Lung (tissue), 12 donors: Measurements from ENCODE around the gene DYNLT1. TPM values are rescaled to one million over a fixed set of nuclear protein-coding genes. Genes with fewer than 3 reads are reported as not detected.
"Not testable (repeated sequence)": the region's sequence is repeated elsewhere in the genome, so short reads cannot be mapped to it uniquely, and the experiment has no call there.

Experiments used
- ATAC-seq: fragments of 200-7000 bp; cut with Tn5 transposase; one replicate; pipeline ENCODE4 v1.9.1; 2020; ENCODE audit warnings: moderate number of reproducible peaks; ENCODE audit not compliant: insufficient read depth, low FRiP score
- DNase-seq, 3 donors: peaks; one replicate each; pipeline ENCODE4 v3.0.0-alpha.2; 2013 to 2017
- H3K27ac ChIP-seq, 2 donors: one replicate each; pipeline ENCODE4 v1.5.1; 2013; ENCODE audit warnings: mild to moderate bottlenecking in 2 of 2, moderate library complexity in 2 of 2, control low read depth in 1 of 2, inconsistent platforms in 1 of 2, low read depth in 1 of 2, low read length in 1 of 2
- H3K27me3 ChIP-seq, 3 donors: one replicate each; pipeline ENCODE4 v1.5.1; 2013; ENCODE audit warnings: low read length in 2 of 3; ENCODE audit not compliant: control insufficient read depth in 3 of 3, insufficient read depth in 3 of 3
- H3K36me3 ChIP-seq, 4 donors: one replicate each; pipeline ENCODE4 v1.5.1; 2013; ENCODE audit warnings: low read length in 4 of 4, mild to moderate bottlenecking in 1 of 4, moderate library complexity in 1 of 4; ENCODE audit not compliant: control insufficient read depth in 4 of 4, insufficient read depth in 4 of 4
- H3K4me1 ChIP-seq, 5 donors: one replicate each; pipeline ENCODE4 v1.5.1; 2013; ENCODE audit warnings: low read length in 5 of 5, mild to moderate bottlenecking in 2 of 5, moderate library complexity in 1 of 5; ENCODE audit not compliant: control insufficient read depth in 5 of 5, insufficient read depth in 5 of 5
- H3K4me3 ChIP-seq: one replicate; pipeline ENCODE4 v1.5.1; 2013; ENCODE audit warnings: mild to moderate bottlenecking, control low read depth, moderate library complexity
- H3K9ac ChIP-seq, 2 donors: one replicate each; pipeline ENCODE4 v1.5.1; 2013; ENCODE audit warnings: low read length in 2 of 2, control low read depth in 1 of 2; ENCODE audit not compliant: insufficient read depth in 1 of 2
- H3K9me3 ChIP-seq, 4 donors: one replicate each; pipeline ENCODE4 v1.5.1; 2013; ENCODE audit warnings: low read length in 3 of 4, mild to moderate bottlenecking in 1 of 4, moderate library complexity in 1 of 4; ENCODE audit not compliant: control insufficient read depth in 4 of 4, insufficient read depth in 3 of 4
- WGBS, 2 donors: extraction: QIAGEN DNeasy Blood & Tissue Kit; methylation state at CpG; one replicate each; pipeline ENCODE4 v1.1.7; 2013; 5-methylcytosine and 5-hydroxymethylcytosine counted together
- polyA plus RNA-seq, 2 donors: library from polyadenylated mRNA; stranded (reverse); fragments of 200-250 nt; gene quantifications; one replicate each; pipeline ENCODE4 v1.2.1, GENCODE V29; 2013
- total RNA-seq, 2 donors: library from RNA; depleted of rRNA in 1 of 2; stranded (reverse); fragments of >200 nt in 1 of 2; gene quantifications; one replicate each; pipeline ENCODE4 v1.2.1, GENCODE V29; 2014 to 2021
- TF ChIP-seq, protein P1 (sequence below): IDR thresholded peaks from 2 replicates; pipeline ENCODE4 v1.5.1; 2012; ENCODE audit warnings: mild to moderate bottlenecking; ENCODE audit errors: control extremely low read depth, extremely low read depth
- donor health status: control.
- donor health status: control.
- donor health status: Bipolar disorder and iron deficiency.
- donor health status: healthy.
- donor health status: DM: yes; HTN: yes; CAD: no.

The DYNLT1 gene
- total and polyA plus RNA-seq, 4 donors = 83.4 to 268 (median 199) TPM

GRCh38 chr6:158674342-158675131 is 30.0 kb upstream of the DYNLT1 start:
- Histone ChIP-seq H3K4me3 (no peak overlapping the region), H3K27me3 (no peaks in the 10 kb centered on the region), H3K9ac (no peak overlapping the region), H3K4me1 (peaks cover 0 to 2% (median 0%) of the 10 kb centered on the region in 5 donors), H3K9me3 (no peaks in the 10 kb centered on the region), H3K27ac (no peak overlapping the region), H3K36me3 (no peaks in the 10 kb centered on the region)
- WGBS, 2 donors = 93% methylated on average over 14 of the region's 14 CpGs
- TF ChIP-seq, protein P1, sequence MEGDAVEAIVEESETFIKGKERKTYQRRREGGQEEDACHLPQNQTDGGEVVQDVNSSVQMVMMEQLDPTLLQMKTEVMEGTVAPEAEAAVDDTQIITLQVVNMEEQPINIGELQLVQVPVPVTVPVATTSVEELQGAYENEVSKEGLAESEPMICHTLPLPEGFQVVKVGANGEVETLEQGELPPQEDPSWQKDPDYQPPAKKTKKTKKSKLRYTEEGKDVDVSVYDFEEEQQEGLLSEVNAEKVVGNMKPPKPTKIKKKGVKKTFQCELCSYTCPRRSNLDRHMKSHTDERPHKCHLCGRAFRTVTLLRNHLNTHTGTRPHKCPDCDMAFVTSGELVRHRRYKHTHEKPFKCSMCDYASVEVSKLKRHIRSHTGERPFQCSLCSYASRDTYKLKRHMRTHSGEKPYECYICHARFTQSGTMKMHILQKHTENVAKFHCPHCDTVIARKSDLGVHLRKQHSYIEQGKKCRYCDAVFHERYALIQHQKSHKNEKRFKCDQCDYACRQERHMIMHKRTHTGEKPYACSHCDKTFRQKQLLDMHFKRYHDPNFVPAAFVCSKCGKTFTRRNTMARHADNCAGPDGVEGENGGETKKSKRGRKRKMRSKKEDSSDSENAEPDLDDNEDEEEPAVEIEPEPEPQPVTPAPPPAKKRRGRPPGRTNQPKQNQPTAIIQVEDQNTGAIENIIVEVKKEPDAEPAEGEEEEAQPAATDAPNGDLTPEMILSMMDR = no peak
- DNase-seq (no peak), ATAC-seq (no peak)

- TF ChIP-seq, protein P1 = no peak
- Histone ChIP-seq H3K27ac (no peak overlapping the region), H3K9ac (no peak overlapping the region), H3K27me3 (no peaks in the 10 kb centered on the region), H3K4me3 (no peak overlapping the region), H3K36me3 (no peaks in the 10 kb centered on the region), H3K4me1 (peaks cover 0 to 8% (median 0%) of the 10 kb centered on the region in 5 donors), H3K9me3 (no peaks in the 10 kb centered on the region)
- WGBS, 2 donors = 95 to 96% methylated on average over 6 of the region's 6 CpGs
- ATAC-seq (no peak), DNase-seq (no peak)
These were observed 28.2 kb upstream of the DYNLT1 start for GRCh38 chr6:158672726-158673125.

DNA sequence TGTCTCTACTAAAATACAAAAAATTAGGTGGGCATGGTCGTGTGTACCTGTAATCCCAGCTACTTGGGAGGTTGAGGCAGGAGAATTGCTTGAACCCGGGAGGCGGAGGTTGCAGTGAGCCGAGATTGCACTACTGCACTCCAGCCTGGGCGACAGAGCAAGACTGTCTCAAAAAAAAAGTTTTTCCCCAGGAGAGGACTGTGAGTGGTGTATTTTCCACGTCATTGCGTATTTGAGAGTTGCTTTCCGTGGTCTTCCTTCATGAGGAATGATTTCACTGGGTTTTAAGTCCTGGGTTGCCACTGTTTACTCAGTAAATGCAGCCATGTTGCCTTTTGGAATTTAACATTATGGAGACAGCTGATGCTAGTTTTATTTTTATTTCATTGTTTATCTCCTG is 27.6 kb upstream of the DYNLT1 start:
- H3K9ac ChIP-seq, H3K27me3 ChIP-seq, H3K27ac ChIP-seq, H3K36me3 ChIP-seq, DNase-seq, ATAC-seq, H3K9me3 ChIP-seq, H3K4me3 ChIP-seq: not testable (repeated sequence)
- H3K4me1 ChIP-seq = peaks cover 0 to 14% (median 0%) of the 10 kb centered on the region in 5 donors
- 91 to 94% methylated on average over 8 of the region's 8 CpGs for WGBS, 2 donors

DNA sequence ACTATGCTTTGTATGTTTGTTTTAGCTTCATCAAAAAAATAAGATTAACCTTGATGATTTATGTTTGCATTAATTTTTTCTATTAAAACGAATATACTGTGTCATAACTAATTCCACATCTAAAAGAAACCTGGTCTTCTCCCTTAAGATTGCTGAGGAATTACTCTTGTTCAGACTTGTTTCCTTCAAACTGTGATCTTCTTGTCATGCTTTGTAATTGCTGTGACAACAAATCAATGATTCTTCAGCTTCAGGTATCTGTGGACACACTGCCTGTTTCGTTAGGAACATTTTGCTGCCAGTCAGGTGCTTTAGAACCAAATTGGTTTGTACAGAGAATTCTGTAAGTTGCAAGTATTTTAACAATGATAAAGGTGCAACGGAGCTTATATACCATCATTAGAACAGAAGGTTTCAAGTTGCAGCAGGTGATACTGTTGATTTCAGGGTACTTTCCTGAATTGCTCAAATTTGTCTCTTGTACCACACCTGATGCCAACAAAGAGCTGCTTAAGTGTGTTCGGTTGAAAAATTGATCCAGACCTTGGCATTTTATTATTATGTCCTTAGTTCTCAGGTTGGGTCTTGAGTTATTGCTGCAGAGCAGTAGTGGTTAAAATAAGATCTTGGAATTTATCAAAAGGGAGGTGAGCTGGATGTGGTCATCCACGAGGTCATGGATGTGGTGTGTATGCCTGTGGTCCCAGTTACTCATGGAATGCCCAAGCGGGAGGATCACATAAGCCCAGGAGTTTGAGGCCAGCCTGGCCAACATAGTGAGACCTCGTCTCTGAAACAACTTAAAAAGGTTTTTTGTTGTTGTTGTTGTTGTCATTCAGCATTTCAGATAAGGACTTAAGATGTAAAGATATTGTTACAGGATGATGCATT is 24.8 kb upstream of the DYNLT1 start:
- 78 to 89% methylated on average over 7 of the region's 7 CpGs for WGBS, 2 donors
- Histone ChIP-seq H3K9ac (peak overlapping the region in 1 of 2 donors; percentile 38), H3K36me3 (no peaks in the 10 kb centered on the region), H3K27ac (no peak overlapping the region), H3K27me3 (peaks cover 0 to 2% (median 0%) of the 10 kb centered on the region in 3 donors), H3K4me1 (peaks cover 0 to 19% (median 3%) of the 10 kb centered on the region in 5 donors), H3K9me3 (no peaks in the 10 kb centered on the region), H3K4me3 (no peak overlapping the region)
- ATAC-seq = no peak
- no peak for DNase-seq
- TF ChIP-seq, protein P1 = no peak
